GM19438 (cell line): ENCODE measurements around the gene PCDHB13.
"Not testable (repeated sequence)": the region's sequence is repeated elsewhere in the genome, so short reads cannot be mapped to it uniquely, and the experiment has no call there.

Experiments used
- ATAC-seq: cut with Tn5 transposase; IDR thresholded peaks from one replicate; pipeline ENCODE4 v1.9.1; 2021; ENCODE audit warnings: low read depth; ENCODE audit not compliant: unreplicated experiment

PCDHB13 gene

GRCh38 chr5:141201126-141201525, 12.6 kb upstream of the PCDHB13 start:
- not testable (repeated sequence) for ATAC-seq

GRCh38 chr5:141201646-141202045, 12.1 kb upstream of the PCDHB13 start:
- ATAC-seq, result not testable (repeated sequence)

GRCh38 chr5:141208478-141208877, 5.2 kb upstream of the PCDHB13 start, which contains the start of gene PCDHB12:
PCDHB12 (plus strand) TSS chr5:141208719; CDS start chr5:141208908, 189 bp downstream.
- ATAC-seq, result no peak

GRCh38 chr5:141210281-141210680, 3.4 kb upstream of the PCDHB13 start:
- ATAC-seq, result not testable (repeated sequence)

GRCh38 chr5:141210849-141211248, 2.9 kb upstream of the PCDHB13 start:
- ATAC-seq, result not testable (repeated sequence)

GRCh38 chr5:141214583-141214982, 864 bp downstream of the PCDHB13 start:
- ATAC-seq, result not testable (repeated sequence)

GRCh38 chr5:141215504-141215903, 1.8 kb downstream of the PCDHB13 start:
- ATAC-seq, result not testable (repeated sequence)

- not testable (repeated sequence) for ATAC-seq
These were observed 2.3 kb downstream of the PCDHB13 start for GRCh38 chr5:141216035-141216434.

GRCh38 chr5:141223112-141223783, 9.5 kb downstream of the PCDHB13 start, which contains the start of gene PCDHB14:
PCDHB14 (plus strand) TSS chr5:141223343; CDS start chr5:141223506, 163 bp downstream.
- ATAC-seq, result no peak

GRCh38 chr5:141224844-141225243, 11.1 kb downstream of the PCDHB13 start:
- ATAC-seq, result not testable (repeated sequence)

- ATAC-seq, result not testable (repeated sequence)
These were observed 11.7 kb downstream of the PCDHB13 start for GRCh38 chr5:141225421-141225820.

GRCh38 chr5:141234109-141234667, 20.5 kb downstream of the PCDHB13 start:
- no peak for ATAC-seq

- not testable (repeated sequence) for ATAC-seq
These were observed 22.2 kb downstream of the PCDHB13 start for GRCh38 chr5:141235922-141236321.

- no peak for ATAC-seq
These were observed 23.0 kb downstream of the PCDHB13 start for GRCh38 chr5:141236516-141237313.

- ATAC-seq, result no peak
These were observed 27.8 kb downstream of the PCDHB13 start for GRCh38 chr5:141241496-141241895.

GRCh38 chr5:141245250-141245717, 31.6 kb downstream of the PCDHB13 start, which contains the start of gene PCDHB15:
PCDHB15 (plus strand) TSS chr5:141245395; CDS start chr5:141245579, 184 bp downstream.
- no peak for ATAC-seq

GRCh38 chr5:141246971-141247370, 33.3 kb downstream of the PCDHB13 start:
- ATAC-seq, result not testable (repeated sequence)

GRCh38 chr5:141247434-141247833, 33.7 kb downstream of the PCDHB13 start:
- ATAC-seq, result not testable (repeated sequence)

- no peak for ATAC-seq
These were observed 36.9 kb downstream of the PCDHB13 start for GRCh38 chr5:141250576-141250975.

- no peak for ATAC-seq
These were observed 44.7 kb downstream of the PCDHB13 start for GRCh38 chr5:141258464-141258863.

- no peak for ATAC-seq
These were observed 45.2 kb downstream of the PCDHB13 start for GRCh38 chr5:141258948-141259347.
